ENCODE results near the gene DBNL.
A peak's percentile ranks its signal among the peaks of the same experiment; 100 is the strongest.

The DBNL gene

DNA sequence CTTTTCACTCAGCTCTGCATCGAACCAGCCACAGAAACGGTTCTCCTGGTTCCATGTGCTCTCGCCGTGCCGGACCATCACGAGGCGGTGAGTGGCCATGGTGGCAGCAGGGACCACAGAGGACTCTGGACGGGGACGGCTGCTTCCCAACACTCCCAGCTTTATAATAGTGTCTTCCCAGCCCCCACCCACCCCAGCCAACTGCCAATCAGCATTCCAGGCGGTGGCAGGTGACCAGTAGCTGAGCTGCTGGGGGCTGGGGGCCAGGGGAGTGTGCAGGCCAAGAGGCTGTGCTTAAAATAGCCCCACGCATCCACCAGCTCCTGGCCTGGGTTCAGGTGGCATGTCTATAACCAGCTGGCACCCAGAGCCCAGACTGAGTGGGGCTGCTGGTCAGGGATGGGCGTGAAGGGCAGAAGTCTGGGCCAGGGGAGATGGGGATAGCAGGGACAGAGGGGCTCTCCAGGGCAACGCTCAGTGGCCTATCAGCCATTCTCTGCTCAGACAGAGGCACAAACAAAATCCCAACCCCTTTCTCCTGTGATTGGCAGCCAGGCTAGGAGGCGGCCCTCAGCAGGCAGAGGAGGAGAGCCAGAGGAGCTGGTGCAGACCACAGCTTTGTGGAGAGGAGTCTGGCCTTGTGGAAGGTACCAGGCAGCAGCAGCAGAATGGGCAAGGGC lies 21.1 kb downstream of the DBNL start, which contains the start of gene PGAM2:
Gene PGAM2 (minus strand): TSS at position 137 of the 680 bp plus-strand sequence. CDS start 38 bp downstream, at position 99.
- H2BK15ac ChIP-seq (replicated peaks; ENCODE audit: low read depth), result no peak within 1 kb of the TSS

GRCh38 chr7:44066111-44066460 lies 21.6 kb downstream of the DBNL start:
- Histone ChIP-seq H3K4me3 (ENCODE audit: low read length) (no peak overlapping the region), H3K4ac (ENCODE audit: low read depth, low read length) (no peak overlapping the region), H3K79me2 (ENCODE audit: control insufficient read depth, insufficient read depth, low read length) (no peaks in the 10 kb centered on the region), H3K23ac (ENCODE audit: low read length) (no peak overlapping the region), H3K56ac (ENCODE audit: low read length) (no peak overlapping the region), H2AK5ac (ENCODE audit: low read length) (no peak overlapping the region), H2BK15ac (replicated peaks; ENCODE audit: low read depth) (no peak overlapping the region), H3K9ac (ENCODE audit: low read length) (no peak overlapping the region), H4K8ac (ENCODE audit: low read depth, low read length) (no peak overlapping the region), H3K79me1 (ENCODE audit: low read length) (no peaks in the 10 kb centered on the region), H3K18ac (ENCODE audit: low read length) (no peak overlapping the region), H2BK120ac (ENCODE audit: low read depth, low read length) (no peak overlapping the region), H3K4me1 (ENCODE audit: control insufficient read depth, low read depth, low read length) (peaks cover 4% of the 10 kb centered on the region), H3K27me3 (ENCODE audit: insufficient read depth, low read length, poor library complexity) (no peaks in the 10 kb centered on the region), H2BK5ac (ENCODE audit: low read length) (no peak overlapping the region), H3K4me2 (ENCODE audit: low read length) (no peak overlapping the region), H3K27ac (ENCODE audit: low read depth, low read length) (no peak overlapping the region), H3K36me3 (ENCODE audit: control insufficient read depth, insufficient read depth, low read length) (no peaks in the 10 kb centered on the region), H4K5ac (ENCODE audit: low read length) (no peak overlapping the region)
- WGBS (ENCODE audit: extremely low coverage, insufficient coverage, low lambda C conversion rate), result no CpG with 5 or more reads among the region's 6 CpGs
- no peak for DNase-seq

More for the DNA sequence above, 21.1 kb downstream of the DBNL start, which contains the start of gene PGAM2:
- Histone ChIP-seq H2BK120ac (ENCODE audit: low read depth, low read length) (no peak within 1 kb of the TSS), H3K23ac (ENCODE audit: low read length) (no peak within 1 kb of the TSS), H2BK5ac (ENCODE audit: low read length) (no peak within 1 kb of the TSS), H3K4me1 (ENCODE audit: control insufficient read depth, low read depth, low read length) (peaks cover 4% of the 10 kb centered on the region), H3K4me3 (ENCODE audit: low read length) (no peak within 1 kb of the TSS), H3K27me3 (ENCODE audit: insufficient read depth, low read length, poor library complexity) (no peaks in the 10 kb centered on the region), H3K4me2 (ENCODE audit: low read length) (no peak within 1 kb of the TSS), H4K8ac (ENCODE audit: low read depth, low read length) (no peak within 1 kb of the TSS), H3K27ac (ENCODE audit: low read depth, low read length) (no peak within 1 kb of the TSS), H3K4ac (ENCODE audit: low read depth, low read length) (no peak within 1 kb of the TSS), H3K79me1 (ENCODE audit: low read length) (no peaks in the 10 kb centered on the region), H4K5ac (ENCODE audit: low read length) (no peak within 1 kb of the TSS), H2AK5ac (ENCODE audit: low read length) (no peak within 1 kb of the TSS), H3K56ac (ENCODE audit: low read length) (peak within 1 kb of the TSS; percentile 56), H3K9ac (ENCODE audit: low read length) (no peak within 1 kb of the TSS), H3K36me3 (ENCODE audit: control insufficient read depth, insufficient read depth, low read length) (peaks cover 3% of the 10 kb centered on the region), H3K18ac (ENCODE audit: low read length) (no peak within 1 kb of the TSS), H3K79me2 (ENCODE audit: control insufficient read depth, insufficient read depth, low read length) (no peaks in the 10 kb centered on the region)
- peak; percentile 68 for DNase-seq
- WGBS (ENCODE audit: extremely low coverage, insufficient coverage, low lambda C conversion rate), result no CpG with 5 or more reads among the region's 14 CpGs

- Histone ChIP-seq H3K36me3 (ENCODE audit: control insufficient read depth, insufficient read depth, low read length) (no peaks in the 10 kb centered on the region), H3K27me3 (ENCODE audit: insufficient read depth, low read length, poor library complexity) (no peaks in the 10 kb centered on the region), H3K18ac (ENCODE audit: low read length) (no peak overlapping the region), H3K4ac (ENCODE audit: low read depth, low read length) (no peak overlapping the region), H2BK15ac (replicated peaks; ENCODE audit: low read depth) (no peak overlapping the region), H2BK5ac (ENCODE audit: low read length) (no peak overlapping the region), H3K79me2 (ENCODE audit: control insufficient read depth, insufficient read depth, low read length) (no peaks in the 10 kb centered on the region), H3K27ac (ENCODE audit: low read depth, low read length) (no peak overlapping the region), H3K4me3 (ENCODE audit: low read length) (no peak overlapping the region), H2BK120ac (ENCODE audit: low read depth, low read length) (no peak overlapping the region), H3K79me1 (ENCODE audit: low read length) (no peaks in the 10 kb centered on the region), H4K5ac (ENCODE audit: low read length) (no peak overlapping the region), H3K56ac (ENCODE audit: low read length) (no peak overlapping the region), H4K8ac (ENCODE audit: low read depth, low read length) (no peak overlapping the region), H2AK5ac (ENCODE audit: low read length) (no peak overlapping the region), H3K4me1 (ENCODE audit: control insufficient read depth, low read depth, low read length) (peaks cover 4% of the 10 kb centered on the region), H3K9ac (ENCODE audit: low read length) (no peak overlapping the region), H3K4me2 (ENCODE audit: low read length) (no peak overlapping the region), H3K23ac (ENCODE audit: low read length) (no peak overlapping the region)
- no peak for DNase-seq
- WGBS (ENCODE audit: extremely low coverage, insufficient coverage, low lambda C conversion rate), result no CpG with 5 or more reads among the region's 7 CpGs
These were observed 22.1 kb downstream of the DBNL start for GRCh38 chr7:44066494-44067063.

GRCh38 chr7:44067064-44067951 lies 22.8 kb downstream of the DBNL start:
- no peaks in the 10 kb centered on the region for H3K27me3 ChIP-seq (ENCODE audit: insufficient read depth, low read length, poor library complexity)
- H3K4me3 ChIP-seq (ENCODE audit: low read length), result no peak overlapping the region
- H3K56ac ChIP-seq (ENCODE audit: low read length), result no peak overlapping the region
- no peak overlapping the region for H2BK5ac ChIP-seq (ENCODE audit: low read length)
- H3K18ac ChIP-seq (ENCODE audit: low read length), result no peak overlapping the region
- no peak overlapping the region for H3K9ac ChIP-seq (ENCODE audit: low read length)
- no peaks in the 10 kb centered on the region for H3K79me1 ChIP-seq (ENCODE audit: low read length)
- H4K5ac ChIP-seq (ENCODE audit: low read length), result no peak overlapping the region
- no peak overlapping the region for H3K4me2 ChIP-seq (ENCODE audit: low read length)
- H3K4me1 ChIP-seq (ENCODE audit: control insufficient read depth, low read depth, low read length), result peaks cover 4% of the 10 kb centered on the region
- DNase-seq, result no peak
- no peak overlapping the region for H3K23ac ChIP-seq (ENCODE audit: low read length)
- no peaks in the 10 kb centered on the region for H3K79me2 ChIP-seq (ENCODE audit: control insufficient read depth, insufficient read depth, low read length)
- no peak overlapping the region for H4K8ac ChIP-seq (ENCODE audit: low read depth, low read length)
- no peaks in the 10 kb centered on the region for H3K36me3 ChIP-seq (ENCODE audit: control insufficient read depth, insufficient read depth, low read length)
- no peak overlapping the region for H2BK120ac ChIP-seq (ENCODE audit: low read depth, low read length)
- no peak overlapping the region for H2AK5ac ChIP-seq (ENCODE audit: low read length)
- no peak overlapping the region for H3K4ac ChIP-seq (ENCODE audit: low read depth, low read length)
- no peak overlapping the region for H3K27ac ChIP-seq (ENCODE audit: low read depth, low read length)
- no peak overlapping the region for H2BK15ac ChIP-seq (replicated peaks; ENCODE audit: low read depth)
- WGBS (ENCODE audit: extremely low coverage, insufficient coverage, low lambda C conversion rate), result no CpG with 5 or more reads among the region's 11 CpGs

- H4K8ac ChIP-seq (ENCODE audit: low read depth, low read length), result no peak overlapping the region
- no peak overlapping the region for H3K27ac ChIP-seq (ENCODE audit: low read depth, low read length)
- no peak overlapping the region for H2BK120ac ChIP-seq (ENCODE audit: low read depth, low read length)
- no peaks in the 10 kb centered on the region for H3K79me1 ChIP-seq (ENCODE audit: low read length)
- H3K79me2 ChIP-seq (ENCODE audit: control insufficient read depth, insufficient read depth, low read length), result no peaks in the 10 kb centered on the region
- no peak overlapping the region for H2AK5ac ChIP-seq (ENCODE audit: low read length)
- H2BK15ac ChIP-seq (replicated peaks; ENCODE audit: low read depth), result no peak overlapping the region
- H3K4me1 ChIP-seq (ENCODE audit: control insufficient read depth, low read depth, low read length), result peaks cover 4% of the 10 kb centered on the region
- no peak overlapping the region for H3K9ac ChIP-seq (ENCODE audit: low read length)
- no peak overlapping the region for H4K5ac ChIP-seq (ENCODE audit: low read length)
- no peak overlapping the region for H2BK5ac ChIP-seq (ENCODE audit: low read length)
- no peaks in the 10 kb centered on the region for H3K36me3 ChIP-seq (ENCODE audit: control insufficient read depth, insufficient read depth, low read length)
- DNase-seq, result no peak
- H3K27me3 ChIP-seq (ENCODE audit: insufficient read depth, low read length, poor library complexity), result no peaks in the 10 kb centered on the region
- H3K18ac ChIP-seq (ENCODE audit: low read length), result no peak overlapping the region
- no peak overlapping the region for H3K23ac ChIP-seq (ENCODE audit: low read length)
- no peak overlapping the region for H3K56ac ChIP-seq (ENCODE audit: low read length)
- H3K4me3 ChIP-seq (ENCODE audit: low read length), result no peak overlapping the region
- no peak overlapping the region for H3K4ac ChIP-seq (ENCODE audit: low read depth, low read length)
- no CpG with 5 or more reads among the region's 7 CpGs for WGBS (ENCODE audit: extremely low coverage, insufficient coverage, low lambda C conversion rate)
- H3K4me2 ChIP-seq (ENCODE audit: low read length), result no peak overlapping the region
These were observed 23.6 kb downstream of the DBNL start for GRCh38 chr7:44068054-44068453.
